ENCODE results near the gene PTRH2.

GRCh38 chr17:59727817-59728533 is 20.7 kb upstream of the PTRH2 start:
- TF ChIP-seq, protein P1, sequence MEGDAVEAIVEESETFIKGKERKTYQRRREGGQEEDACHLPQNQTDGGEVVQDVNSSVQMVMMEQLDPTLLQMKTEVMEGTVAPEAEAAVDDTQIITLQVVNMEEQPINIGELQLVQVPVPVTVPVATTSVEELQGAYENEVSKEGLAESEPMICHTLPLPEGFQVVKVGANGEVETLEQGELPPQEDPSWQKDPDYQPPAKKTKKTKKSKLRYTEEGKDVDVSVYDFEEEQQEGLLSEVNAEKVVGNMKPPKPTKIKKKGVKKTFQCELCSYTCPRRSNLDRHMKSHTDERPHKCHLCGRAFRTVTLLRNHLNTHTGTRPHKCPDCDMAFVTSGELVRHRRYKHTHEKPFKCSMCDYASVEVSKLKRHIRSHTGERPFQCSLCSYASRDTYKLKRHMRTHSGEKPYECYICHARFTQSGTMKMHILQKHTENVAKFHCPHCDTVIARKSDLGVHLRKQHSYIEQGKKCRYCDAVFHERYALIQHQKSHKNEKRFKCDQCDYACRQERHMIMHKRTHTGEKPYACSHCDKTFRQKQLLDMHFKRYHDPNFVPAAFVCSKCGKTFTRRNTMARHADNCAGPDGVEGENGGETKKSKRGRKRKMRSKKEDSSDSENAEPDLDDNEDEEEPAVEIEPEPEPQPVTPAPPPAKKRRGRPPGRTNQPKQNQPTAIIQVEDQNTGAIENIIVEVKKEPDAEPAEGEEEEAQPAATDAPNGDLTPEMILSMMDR (IDR thresholded peaks at IDR 0.05) = no peak
- no peak for TF ChIP-seq POLR2A (IDR thresholded peaks at IDR 0.05)
